ENCODE data around the gene NELFA. TPM values are rescaled to one million over a fixed set of nuclear protein-coding genes. Genes with fewer than 3 reads are reported as not detected.

The NELFA gene
- total RNA-seq, 1 donor from 2014 or later = 10.4 TPM

- no peak for DNase-seq (ENCODE audit: low read depth in 2 of 2)
Observed at GRCh38 chr4:1982124-1983052, 26.4 kb downstream of the NELFA start.

- DNase-seq (ENCODE audit: low read depth in 2 of 2) = no peak
Observed at GRCh38 chr4:1981251-1982058, 27.3 kb downstream of the NELFA start.

- DNase-seq (ENCODE audit: low read depth in 2 of 2) = no peak
Observed at GRCh38 chr4:1980561-1981041, 28.2 kb downstream of the NELFA start.

GRCh38 chr4:1979477-1980196 is 29.1 kb downstream of the NELFA start:
- DNase-seq (ENCODE audit: low read depth in 2 of 2) = no peak

- no peak for DNase-seq (ENCODE audit: low read depth in 2 of 2)
Observed at GRCh38 chr4:1978741-1979476, 29.9 kb downstream of the NELFA start.

GRCh38 chr4:1978226-1978625 is 30.5 kb downstream of the NELFA start:
- no peak for DNase-seq (ENCODE audit: low read depth in 2 of 2)

- DNase-seq (ENCODE audit: low read depth in 2 of 2) = no peak
Observed at GRCh38 chr4:1976416-1977352, 32.1 kb downstream of the NELFA start.

- DNase-seq (ENCODE audit: low read depth in 2 of 2) = no peak
Observed at GRCh38 chr4:1975880-1976279, 32.9 kb downstream of the NELFA start.

GRCh38 chr4:1975391-1975801 is 33.4 kb downstream of the NELFA start:
- DNase-seq (ENCODE audit: low read depth in 2 of 2) = no peak

GRCh38 chr4:1974840-1975239 is 33.9 kb downstream of the NELFA start:
- no peak for DNase-seq (ENCODE audit: low read depth in 2 of 2)

GRCh38 chr4:1973661-1974060 is 35.1 kb downstream of the NELFA start:
- DNase-seq (ENCODE audit: low read depth in 2 of 2) = no peak

- DNase-seq (ENCODE audit: low read depth in 2 of 2) = no peak
Observed at GRCh38 chr4:1973218-1973617, 35.6 kb downstream of the NELFA start.

- DNase-seq (ENCODE audit: low read depth in 2 of 2) = no peak
Observed at GRCh38 chr4:1972414-1972813, 36.4 kb downstream of the NELFA start.

GRCh38 chr4:1971456-1972200 is 37.1 kb downstream of the NELFA start:
- no peak for DNase-seq (ENCODE audit: low read depth in 2 of 2)

- no peak for DNase-seq (ENCODE audit: low read depth in 2 of 2)
Observed at GRCh38 chr4:1970926-1971325, 37.8 kb downstream of the NELFA start.

GRCh38 chr4:1969928-1970723 is 38.6 kb downstream of the NELFA start:
- no peak for DNase-seq (ENCODE audit: low read depth in 2 of 2)

- DNase-seq (ENCODE audit: low read depth in 2 of 2) = no peak
Observed at GRCh38 chr4:1968686-1969295, 40.0 kb downstream of the NELFA start.
